ENCODE data around the gene PROK1. TPM values are rescaled to one million over a fixed set of nuclear protein-coding genes. Genes with fewer than 3 reads are reported as not detected.

The PROK1 gene
- total RNA-seq, 1 experiment from 2014 or later = 0.22 TPM

DNA sequence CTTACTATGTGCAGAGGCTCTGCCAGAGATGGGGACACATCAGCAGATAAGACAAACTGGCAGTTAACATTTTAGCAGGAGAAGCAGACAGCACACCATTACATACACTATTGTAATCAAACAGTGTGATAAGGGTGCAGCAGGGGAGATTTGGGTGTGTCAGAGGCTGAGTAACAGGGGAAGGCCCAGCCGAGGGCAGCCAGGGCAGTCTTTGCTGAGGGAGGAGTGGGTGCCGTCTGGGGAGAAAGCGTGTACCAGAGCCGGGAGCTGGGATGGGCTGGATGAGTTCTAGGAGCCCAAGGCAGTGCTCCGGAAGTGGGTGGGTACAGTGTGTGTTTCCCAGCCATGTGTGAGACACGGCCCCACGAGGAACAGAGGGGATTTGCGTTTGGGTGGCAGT, 36.8 kb downstream of the PROK1 start:
- no peak overlapping the region for H3K27ac ChIP-seq (ENCODE audit: low read depth, low read length)
- no peaks in the 10 kb centered on the region; a peak in 1 of 4 replicates for H3K4me1 ChIP-seq (ENCODE audit: control insufficient read depth in 1 of 2, insufficient read depth in 2 of 2, low read length in 2 of 2)
- no peak overlapping the region for H3K4me2 ChIP-seq (ENCODE audit: low read length)
- no peaks in the 10 kb centered on the region for H3K27me3 ChIP-seq (ENCODE audit: insufficient read depth, low read length)
- no peaks in the 10 kb centered on the region for H3K9me2 ChIP-seq (ENCODE audit: insufficient read depth)
- no peaks in the 10 kb centered on the region for H4K20me1 ChIP-seq (ENCODE audit: insufficient read depth)
- H3K9ac ChIP-seq (ENCODE audit: low read length) = no peak overlapping the region
- no peaks in the 10 kb centered on the region for H3K9me3 ChIP-seq (ENCODE audit: control insufficient read depth in 1 of 2, insufficient read depth in 1 of 2, low read depth in 1 of 2, low read length in 2 of 2)
- POLR2A ChIA-PET = no interaction called here
- no peaks in the 10 kb centered on the region for H3K79me2 ChIP-seq (ENCODE audit: insufficient read depth, low read length)
- intact Hi-C loops (cut with micrococcal nuclease) = no loop called here
- CTCF ChIA-PET = no interaction called here
- ATAC-seq (no peak), DNase-seq (ENCODE audit: low read depth, low spot score) (no peak)
- H3K36me3 ChIP-seq (ENCODE audit: control insufficient read depth in 1 of 2, insufficient read depth in 2 of 2, low read length in 2 of 2) = no peaks in the 10 kb centered on the region
- TF ChIP-seq, protein P1, sequence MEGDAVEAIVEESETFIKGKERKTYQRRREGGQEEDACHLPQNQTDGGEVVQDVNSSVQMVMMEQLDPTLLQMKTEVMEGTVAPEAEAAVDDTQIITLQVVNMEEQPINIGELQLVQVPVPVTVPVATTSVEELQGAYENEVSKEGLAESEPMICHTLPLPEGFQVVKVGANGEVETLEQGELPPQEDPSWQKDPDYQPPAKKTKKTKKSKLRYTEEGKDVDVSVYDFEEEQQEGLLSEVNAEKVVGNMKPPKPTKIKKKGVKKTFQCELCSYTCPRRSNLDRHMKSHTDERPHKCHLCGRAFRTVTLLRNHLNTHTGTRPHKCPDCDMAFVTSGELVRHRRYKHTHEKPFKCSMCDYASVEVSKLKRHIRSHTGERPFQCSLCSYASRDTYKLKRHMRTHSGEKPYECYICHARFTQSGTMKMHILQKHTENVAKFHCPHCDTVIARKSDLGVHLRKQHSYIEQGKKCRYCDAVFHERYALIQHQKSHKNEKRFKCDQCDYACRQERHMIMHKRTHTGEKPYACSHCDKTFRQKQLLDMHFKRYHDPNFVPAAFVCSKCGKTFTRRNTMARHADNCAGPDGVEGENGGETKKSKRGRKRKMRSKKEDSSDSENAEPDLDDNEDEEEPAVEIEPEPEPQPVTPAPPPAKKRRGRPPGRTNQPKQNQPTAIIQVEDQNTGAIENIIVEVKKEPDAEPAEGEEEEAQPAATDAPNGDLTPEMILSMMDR (IDR thresholded peaks at IDR 0.05 in 2 of 3, conservative IDR thresholded peaks at IDR 0.05 in 1 of 3; ENCODE audit: borderline replicate concordance in 1 of 3, insufficient read depth in 1 of 3, low read depth in 2 of 3, low read length in 2 of 3) = no peak
- TF ChIP-seq TCF7L2 (IDR thresholded peaks at IDR 0.05; ENCODE audit: borderline replicate concordance, extremely low read depth, insufficient read depth, insufficient read length) (no peak), ELF1 (IDR thresholded peaks at IDR 0.05; ENCODE audit: borderline replicate concordance, low read depth) (no peak), EGR1 (IDR thresholded peaks at IDR 0.05; ENCODE audit: low read depth) (no peak), SRF (IDR thresholded peaks at IDR 0.05; ENCODE audit: low read depth) (no peak), CEBPB (IDR thresholded peaks at IDR 0.05; ENCODE audit: low read depth) (no peak), EZH2phosphoT487 (IDR thresholded peaks at IDR 0.05; ENCODE audit: borderline replicate concordance) (no peak), RAD21 (IDR thresholded peaks at IDR 0.05; ENCODE audit: low read depth) (no peak), SP1 (IDR thresholded peaks at IDR 0.05; ENCODE audit: low read depth) (no peak), FOSL1 (IDR thresholded peaks at IDR 0.05; ENCODE audit: low read depth) (no peak)
- TF ChIP-seq, protein P2, sequence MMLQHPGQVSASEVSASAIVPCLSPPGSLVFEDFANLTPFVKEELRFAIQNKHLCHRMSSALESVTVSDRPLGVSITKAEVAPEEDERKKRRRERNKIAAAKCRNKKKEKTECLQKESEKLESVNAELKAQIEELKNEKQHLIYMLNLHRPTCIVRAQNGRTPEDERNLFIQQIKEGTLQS (IDR thresholded peaks at IDR 0.05) = no peak
- H2AFZ ChIP-seq (ENCODE audit: low read depth, low read length, poor library complexity, severe bottlenecking) = no peak overlapping the region
- no peak overlapping the region for H3K4me3 ChIP-seq (replicated peaks in 1 of 2; ENCODE audit: low read depth in 1 of 2, low read length in 2 of 2)
- RAD21 ChIA-PET (ENCODE audit: low non-redundant PET in 1 of 2, low total read pairs in 2 of 2, uncharacterized antibody in 2 of 2, unreplicated experiment in 2 of 2) = no interaction called here
- BruUV-seq (replicated peaks) = no TSS peak

All from HCT116 (cell line).